GM19239 (cell line): ENCODE data around the gene BPNT1.
"Not testable (repeated sequence)": the region's sequence is repeated elsewhere in the genome, so short reads cannot be mapped to it uniquely, and the experiment has no call there.

Experiments
- DNase-seq: peaks from one replicate; pipeline ENCODE4 v3.0.0; 2011; ENCODE audit warnings: low spot score; ENCODE audit not compliant: insufficient read length
- FAIRE-seq: peaks from 2 replicates; lab custom pipeline; 2011; peaks lifted over from hg19 to GRCh38; lab: Jason Lieb, UNC

BPNT1 gene

DNA sequence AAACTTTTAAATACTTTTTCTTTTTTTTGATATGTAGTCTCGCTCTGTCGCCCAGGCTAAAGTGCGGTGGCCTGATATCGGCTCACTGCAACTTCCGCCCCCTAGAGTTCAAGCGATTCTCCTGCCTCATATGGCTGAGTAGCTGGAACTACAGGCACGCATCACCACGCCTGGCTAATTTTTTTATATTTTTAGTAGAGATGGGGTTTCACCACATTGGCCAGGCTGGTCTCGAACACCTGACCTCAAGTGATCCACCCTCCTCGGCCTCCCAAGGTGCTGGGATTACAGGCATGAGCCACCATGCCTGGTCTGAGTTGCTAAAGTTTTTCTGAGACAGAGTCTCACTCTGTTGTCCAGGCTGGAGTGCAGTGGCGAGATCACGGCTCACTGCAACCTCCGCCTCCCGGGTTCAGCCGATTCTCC is 3.3 kb downstream of the BPNT1 start:
- not testable (repeated sequence) for DNase-seq
- FAIRE-seq, result peak; percentile 51

DNA sequence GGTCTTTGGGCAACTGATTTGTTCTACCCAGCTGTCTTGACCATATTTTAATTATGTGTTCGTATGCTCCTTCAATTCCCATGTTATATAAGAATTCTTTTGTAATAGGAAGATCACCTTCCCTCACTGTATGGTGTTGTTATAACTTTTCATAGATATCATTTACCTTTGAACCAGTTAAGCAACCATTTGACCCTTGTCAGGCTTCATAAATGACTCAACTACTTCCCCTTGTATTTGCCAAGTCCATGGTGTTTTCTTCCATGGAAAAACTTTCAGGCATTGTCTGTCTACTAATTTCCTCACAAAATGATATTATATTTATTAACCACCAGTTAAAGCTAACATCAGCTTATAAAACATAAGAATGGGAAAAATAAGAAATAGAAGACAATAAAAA is 5.1 kb downstream of the BPNT1 start:
- FAIRE-seq, result no peak

DNA sequence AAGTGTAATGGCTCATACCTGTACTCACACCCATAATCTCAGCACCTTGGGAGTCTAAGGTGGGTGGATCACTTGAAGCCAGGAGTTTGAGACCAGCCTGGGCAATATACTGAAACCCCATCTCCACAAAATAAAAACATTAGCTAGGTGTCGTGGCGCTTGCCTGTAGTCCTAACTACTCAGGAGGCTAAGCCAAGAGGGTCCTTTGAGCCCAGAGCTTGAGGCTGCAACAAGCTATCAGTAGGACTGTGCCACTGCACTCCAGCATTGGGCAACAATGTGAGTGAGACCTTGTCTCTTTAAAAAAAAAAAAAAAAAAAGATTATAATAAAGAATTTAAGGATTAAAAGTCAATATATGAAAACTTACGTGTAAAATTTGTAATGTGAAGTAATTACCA is 11.7 kb downstream of the BPNT1 start:
- DNase-seq, result no peak

More for the DNA sequence above, 5.1 kb downstream of the BPNT1 start:
- no peak for DNase-seq

DNA sequence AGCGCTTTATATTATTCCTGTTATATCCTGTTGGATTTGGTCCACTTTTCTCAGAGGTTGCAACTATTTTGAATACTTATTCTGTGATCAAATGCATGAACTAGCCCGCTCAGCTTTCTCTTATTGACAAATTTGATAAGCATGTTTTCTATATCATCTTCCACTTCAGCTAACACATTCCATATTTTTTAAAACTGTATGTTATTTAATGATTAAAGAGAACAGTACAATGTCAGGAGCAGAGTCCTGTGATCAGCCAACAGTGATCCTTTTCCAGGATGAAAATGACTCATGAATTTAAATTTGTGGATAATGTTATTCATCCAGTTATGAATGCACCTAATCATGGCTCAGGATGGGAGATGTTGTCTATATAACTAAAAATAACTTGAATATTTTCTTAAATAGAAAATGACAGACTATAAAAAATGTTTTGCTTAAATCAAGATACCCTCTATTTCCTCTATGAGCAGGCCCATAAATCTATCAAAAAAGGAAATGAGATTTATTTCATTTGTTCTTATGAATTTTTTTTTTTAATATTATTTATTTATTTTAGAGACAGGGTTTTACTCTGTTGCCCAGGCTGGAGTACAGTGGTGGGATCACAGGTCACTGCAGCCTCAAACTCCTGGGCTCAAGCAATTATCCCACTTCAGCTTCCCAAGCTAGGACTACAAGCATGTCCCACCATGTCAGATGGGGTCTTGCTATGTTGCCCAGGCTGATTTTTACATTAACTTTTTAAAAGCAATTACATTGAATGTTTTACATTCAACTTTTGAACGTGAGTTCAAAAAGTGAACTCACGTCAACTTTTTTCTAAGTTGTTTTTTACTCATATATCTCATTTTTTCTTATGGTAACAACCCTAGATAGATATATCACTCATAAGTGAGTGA is 12.5 kb downstream of the BPNT1 start:
- FAIRE-seq, result no peak
- no peak for DNase-seq

More for the DNA sequence above, 11.7 kb downstream of the BPNT1 start:
- no peak for FAIRE-seq

DNA sequence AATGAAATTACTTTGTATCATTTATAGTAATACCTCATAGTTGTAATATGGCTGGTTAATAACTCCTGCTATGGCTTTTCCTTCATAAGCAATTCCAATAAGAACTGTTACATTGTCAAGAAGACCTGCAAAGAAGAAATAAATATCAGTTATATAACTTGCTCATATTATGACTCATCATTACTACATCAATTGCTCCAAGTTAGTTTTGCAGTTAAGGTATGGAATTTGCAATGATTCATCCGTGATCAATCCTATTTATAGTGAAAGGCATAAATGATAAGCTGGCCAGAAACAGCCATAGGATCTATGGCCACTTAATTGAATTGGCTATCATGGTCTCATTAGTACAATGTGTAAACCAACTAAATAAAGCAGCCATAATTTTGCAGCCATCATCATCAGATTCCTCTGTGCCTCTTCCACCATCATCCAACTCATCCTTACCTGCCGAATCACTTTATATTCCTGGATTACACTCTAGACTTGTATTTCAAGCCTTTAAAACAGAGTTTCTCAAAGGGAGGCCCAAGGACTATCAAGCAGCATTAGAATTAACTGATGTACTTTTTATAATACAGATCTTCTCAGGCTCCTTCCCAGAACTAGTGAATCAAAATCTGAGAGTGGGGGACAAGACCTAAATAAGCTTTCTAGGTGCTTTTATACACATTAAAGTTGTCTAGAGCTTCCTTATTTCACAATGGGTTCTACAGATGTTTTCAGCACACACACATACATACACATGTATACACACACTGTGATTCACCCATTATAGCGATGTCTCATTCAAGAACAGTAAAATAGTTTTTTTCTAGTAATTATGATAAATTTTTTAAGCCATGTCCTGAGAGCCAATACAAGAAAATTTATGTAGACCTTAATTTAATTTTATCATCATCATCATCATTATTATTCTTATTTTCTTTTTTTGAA is 22.1 kb downstream of the BPNT1 start:
- FAIRE-seq (no peak), DNase-seq (no peak)

DNA sequence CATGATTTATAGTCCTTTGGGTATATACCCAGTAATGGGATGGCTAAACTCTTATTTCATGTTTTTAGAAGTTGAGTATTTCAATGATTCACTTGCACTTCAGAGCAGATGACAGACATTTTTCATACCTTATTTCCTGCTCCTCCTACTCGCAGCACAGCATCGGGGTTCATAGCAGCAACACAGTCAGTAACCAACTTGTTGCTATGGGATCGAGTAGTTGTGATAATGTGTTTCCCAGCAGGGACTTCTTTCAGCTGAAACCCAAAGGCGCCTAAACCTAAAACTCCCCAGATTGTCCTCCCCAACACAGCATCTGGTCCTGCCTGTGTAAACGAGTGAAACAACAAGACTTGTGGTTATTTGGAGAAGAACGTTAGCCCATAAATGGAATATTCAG is 27.0 kb downstream of the BPNT1 start:
- no peak for DNase-seq
- FAIRE-seq, result no peak

DNA sequence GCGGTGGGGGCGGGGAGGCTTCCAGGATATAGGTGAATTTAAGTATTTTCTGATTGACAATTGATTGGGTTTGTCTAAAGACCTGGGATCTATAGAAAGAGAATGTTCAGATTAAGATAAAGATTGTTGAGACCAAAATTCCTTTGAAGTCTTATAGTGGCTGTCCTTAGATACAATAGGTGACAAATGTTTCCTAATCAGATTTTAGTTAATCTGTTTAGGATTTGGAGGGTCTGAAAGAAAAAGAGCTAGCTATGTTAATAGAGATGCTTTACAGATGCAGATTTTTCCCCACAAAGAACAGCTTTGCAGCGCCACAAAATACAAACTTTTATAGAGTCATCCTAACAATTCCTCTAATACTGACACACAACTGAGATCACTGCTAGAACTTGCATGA is 28.7 kb downstream of the BPNT1 start:
- DNase-seq (no peak), FAIRE-seq (no peak)

DNA sequence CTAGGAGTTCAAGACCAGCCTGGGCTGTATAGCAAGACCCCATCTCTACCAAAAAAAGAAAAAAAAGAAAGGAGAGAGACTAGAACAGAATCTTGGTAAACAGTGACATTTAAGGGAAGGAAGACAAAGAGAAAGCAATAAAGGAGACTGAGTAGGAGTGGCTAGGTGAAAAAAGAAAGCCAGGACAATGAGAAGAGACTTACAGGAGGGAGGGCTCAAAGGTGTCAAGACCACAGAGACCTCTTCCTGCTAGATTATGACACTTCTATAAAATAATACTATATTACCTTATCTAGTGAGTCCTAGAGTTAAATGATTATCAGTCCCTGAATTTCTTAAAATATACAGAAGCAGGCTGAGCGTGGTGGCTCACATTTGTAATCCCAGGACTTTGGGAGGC is 33.2 kb downstream of the BPNT1 start:
- DNase-seq, result no peak
- FAIRE-seq, result no peak

DNA sequence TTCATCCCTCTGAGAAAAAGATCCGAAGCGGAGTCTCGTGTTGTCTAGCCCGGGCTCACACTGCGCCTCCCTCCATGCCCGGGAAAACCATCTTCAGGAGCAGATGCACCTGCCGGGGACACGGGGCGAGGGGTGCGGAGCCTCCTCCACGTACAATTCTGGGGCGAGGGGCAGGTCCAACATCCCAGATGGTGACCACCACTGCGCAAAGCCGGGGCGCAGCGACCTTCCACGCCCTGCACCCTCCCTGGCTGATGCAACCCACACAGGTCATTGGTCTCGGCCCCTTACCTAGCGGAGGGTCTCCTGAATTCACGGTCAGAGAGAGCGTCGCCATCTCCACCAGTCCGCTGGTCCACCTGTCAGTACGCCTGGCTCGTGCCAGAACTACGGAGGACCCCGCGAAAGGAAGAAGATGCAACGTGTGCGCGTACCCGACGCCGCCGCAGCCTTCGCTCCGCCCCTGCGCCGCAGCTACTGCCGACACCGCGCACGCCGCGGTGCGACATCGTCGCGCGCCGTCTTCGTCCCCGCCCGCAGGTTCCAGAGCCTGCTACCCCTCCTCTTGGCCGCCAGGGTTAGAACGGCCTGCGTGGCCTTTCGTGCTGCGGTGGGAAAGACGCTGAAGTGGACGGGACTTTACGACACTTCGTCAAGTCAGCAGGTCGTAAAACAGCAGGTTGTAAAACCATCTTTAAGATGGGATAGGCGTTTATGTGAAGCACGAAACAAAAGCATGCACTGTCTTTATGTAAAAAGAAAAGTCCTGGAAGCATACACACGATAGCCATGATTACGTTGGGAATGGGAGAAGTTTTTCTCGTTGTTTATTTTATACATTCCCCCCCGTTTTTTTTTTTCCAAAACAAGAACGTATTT is 43.3 kb downstream of the BPNT1 start, which contains the start of gene EPRS1:
TSS of gene EPRS1 (minus strand) at position 454 of the 879 bp plus-strand sequence. CDS start at position 337, 117 bp downstream.
- peak; percentile 99 for FAIRE-seq
- peak; percentile 80 for DNase-seq

DNA sequence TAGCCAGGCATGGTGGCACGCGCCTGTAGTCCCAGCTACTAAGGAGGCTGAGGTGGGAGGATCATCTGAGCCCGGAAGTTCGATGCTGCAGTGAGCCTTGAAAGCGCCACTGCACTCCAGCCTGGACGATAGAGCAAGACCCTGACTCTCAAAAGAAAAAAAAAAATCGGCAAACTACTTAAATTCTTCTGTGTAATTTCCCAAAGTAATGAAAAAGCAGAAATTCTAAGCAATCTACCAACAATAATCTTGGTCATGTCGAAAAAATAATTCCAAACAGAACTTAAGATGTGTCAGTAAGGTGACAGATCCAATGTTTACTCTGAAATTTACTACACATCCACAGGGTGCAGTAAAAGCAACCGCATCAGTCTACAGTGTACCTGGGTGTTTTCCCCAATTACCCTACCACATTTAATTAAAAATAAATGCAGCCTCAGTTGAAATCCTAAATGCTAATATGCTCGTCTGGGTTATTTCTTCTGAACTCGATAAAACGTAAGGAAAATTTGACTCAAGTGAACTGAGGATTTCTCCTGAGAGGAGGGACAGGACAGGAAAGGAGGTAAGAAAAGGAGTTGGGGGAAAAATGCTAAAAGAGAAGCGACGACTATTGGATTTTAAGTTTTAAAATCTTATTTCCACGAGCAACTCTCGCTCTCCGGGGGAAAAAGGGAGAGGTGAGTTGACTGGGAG is 44.1 kb downstream of the BPNT1 start:
- FAIRE-seq, result peak; percentile 28
- DNase-seq, result no peak

DNA sequence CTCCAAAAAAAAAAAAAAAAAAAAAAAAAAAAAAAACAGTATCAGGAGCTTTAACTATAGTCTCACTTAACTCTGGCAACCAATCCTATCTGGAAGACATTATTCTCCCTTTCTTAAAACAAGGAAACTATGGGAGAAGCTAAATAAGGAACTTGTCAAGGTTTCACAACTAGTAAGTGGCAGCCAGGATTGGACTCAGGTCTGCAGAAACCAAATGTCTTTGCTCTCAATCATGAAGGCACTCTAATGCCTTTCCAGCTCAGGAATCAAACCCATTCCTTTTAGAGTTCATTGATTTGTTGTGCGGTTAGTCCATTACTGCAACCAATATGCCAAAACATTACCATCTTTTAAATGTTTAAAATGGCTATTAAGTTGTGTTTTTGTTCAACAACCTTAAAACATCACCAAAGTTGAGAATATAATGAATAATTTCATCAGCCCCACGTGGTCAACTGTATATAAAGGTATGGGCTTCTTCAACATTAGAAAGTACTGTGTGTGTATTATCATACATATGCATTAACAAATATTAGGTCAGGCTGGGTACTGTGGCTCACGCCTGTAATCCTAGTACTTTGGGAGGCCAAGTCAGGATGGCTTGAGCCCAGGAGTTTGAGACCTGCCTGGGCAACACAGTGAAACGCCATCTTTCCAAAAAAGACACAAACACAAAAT is 44.8 kb downstream of the BPNT1 start:
- FAIRE-seq (no peak), DNase-seq (no peak)

DNA sequence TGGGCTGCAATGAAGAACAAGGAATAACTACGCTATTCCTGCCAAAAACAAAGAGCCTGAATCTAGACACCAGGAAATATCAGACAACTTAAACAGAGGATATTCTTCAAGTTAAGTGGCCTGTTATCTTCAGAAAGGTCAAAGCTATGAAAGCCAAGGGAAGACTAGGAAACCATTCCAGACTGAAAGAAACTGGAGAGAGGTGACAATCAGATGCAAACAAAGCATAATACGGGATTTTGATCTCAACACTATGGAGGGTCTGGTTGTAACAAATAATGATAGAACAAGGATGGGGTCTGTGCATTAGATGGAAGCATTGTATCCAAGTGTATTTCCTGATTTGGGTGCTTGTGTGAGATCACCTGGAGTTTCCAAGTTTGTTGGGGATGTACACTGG is 45.9 kb downstream of the BPNT1 start:
- FAIRE-seq, result no peak
- DNase-seq, result no peak

DNA sequence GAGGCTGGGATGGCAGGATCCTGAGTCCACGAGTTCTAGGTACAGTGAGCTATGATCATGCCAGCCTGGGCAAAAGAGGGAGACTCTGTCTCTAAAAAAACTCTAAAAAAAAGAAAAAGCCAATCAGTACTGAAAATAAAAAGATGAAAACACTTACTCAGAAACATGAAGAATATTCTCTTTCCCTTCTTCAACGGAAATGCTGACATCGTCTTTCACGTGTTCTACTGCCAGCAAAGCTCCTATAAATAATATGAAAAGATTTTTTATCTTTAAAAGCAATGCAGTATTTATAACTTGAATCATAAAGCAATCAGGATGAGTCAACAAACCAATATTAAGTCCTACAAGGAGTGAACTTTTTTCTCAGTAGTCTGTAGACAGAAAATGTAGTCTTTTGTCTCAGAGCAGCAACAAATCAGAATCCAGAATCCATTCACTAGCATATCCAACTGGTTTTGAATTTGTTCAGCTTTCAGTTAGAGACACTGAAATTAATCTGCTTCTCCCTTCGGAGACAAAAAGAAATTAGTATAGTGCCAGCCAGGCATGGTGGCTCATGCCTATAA is 49.5 kb downstream of the BPNT1 start:
- FAIRE-seq (no peak), DNase-seq (no peak)

DNA sequence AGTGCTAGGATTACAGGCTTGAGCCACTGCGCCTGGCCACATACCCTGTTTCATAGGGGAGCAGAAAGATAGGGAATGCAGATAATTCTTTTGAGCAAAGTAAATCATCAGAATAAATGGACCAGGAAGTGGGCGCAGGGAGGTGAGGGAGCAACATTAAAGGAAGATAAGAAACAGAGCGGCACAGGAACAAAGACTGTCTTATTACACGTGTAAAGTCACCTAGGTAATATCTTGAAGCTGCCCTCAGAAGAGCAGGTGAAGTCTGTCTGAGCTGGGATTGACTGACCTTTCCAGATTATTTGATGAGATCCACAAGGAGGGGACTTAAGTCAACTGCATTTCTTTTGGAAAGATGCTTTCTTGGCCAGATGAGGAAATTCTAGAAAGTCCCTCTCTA is 50.9 kb downstream of the BPNT1 start:
- FAIRE-seq, result no peak
- DNase-seq, result no peak

DNA sequence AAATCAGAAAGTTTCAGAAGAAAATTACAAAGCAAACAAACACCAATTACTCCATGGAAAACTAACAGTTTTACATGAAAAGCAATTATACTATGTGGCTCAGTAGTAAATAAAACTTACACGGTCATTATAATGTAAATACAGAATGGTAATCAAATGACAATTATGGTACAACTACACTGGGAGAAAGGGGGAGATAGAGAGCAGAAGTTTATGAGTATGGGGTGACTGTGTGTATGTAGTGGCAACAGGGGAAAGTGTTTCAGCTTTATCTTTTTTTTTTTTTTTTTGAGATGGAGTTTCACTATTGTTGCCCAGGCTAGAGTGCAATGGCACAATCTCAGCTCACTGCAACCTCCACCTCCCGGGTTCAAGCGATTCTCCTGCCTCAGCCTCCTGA is 51.8 kb downstream of the BPNT1 start:
- not testable (repeated sequence) for DNase-seq, FAIRE-seq

DNA sequence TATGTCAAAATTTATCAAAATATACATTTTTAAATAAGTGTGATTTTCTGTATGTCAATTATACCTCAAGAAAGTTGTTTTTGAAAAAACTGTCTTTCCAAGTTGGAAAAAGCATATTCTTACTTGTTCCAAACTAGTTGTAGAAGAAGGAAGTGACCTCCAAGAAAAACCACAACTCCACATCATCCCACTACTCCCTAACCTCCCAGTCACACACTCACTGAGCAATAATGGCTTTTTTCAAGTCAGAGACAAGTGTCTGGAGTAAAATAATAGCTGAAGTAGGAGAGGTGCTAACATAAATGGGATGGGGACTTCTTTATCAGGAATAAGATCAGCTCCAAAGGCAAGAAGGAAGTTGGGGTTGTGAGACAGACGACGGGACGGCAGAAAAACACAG is 56.7 kb downstream of the BPNT1 start:
- FAIRE-seq, result no peak
- no peak for DNase-seq

DNA sequence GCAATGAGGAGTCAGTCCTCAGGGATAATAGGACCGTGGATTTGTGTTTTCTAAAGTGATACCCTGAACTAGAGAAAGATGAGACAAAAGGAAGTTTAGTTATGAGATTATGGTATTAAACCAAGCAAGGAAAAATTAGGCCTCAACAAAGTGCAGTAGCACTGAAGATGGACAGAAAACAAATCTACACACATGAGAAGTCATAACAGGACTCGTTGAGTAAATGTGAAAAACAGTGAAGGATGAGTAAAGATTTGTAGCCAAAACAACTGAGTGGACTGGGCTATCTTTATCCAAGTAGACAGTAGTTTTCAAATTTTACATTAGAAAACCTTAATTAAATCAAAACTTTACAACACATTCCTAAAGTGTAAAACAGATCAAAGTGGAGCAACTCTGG is 58.3 kb downstream of the BPNT1 start:
- no peak for DNase-seq
- peak; percentile 35 for FAIRE-seq

DNA sequence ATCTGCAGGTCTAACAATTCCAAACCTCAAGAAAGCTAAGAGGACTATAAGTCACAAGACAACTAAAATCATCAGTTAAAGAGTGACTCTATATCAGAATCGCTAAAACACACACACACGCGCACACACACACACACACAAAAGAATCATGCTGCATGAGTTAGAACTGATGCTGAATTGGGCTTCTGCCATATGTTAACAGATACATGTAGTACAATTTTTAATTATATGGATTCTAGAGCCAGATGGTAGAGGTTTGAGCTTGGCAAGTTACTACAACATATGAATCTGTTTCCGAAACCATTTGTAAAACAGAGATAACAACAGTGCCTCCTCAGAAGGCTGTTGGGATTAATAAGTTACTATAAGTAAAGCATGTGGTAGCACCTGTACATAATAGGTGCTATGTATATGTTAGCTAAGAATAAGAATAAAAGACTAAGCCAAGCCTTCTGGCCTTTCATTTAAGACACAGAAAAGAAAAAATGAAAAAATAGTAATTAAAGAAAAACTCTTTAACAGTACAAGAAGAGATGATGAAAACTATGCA is 61.2 kb downstream of the BPNT1 start:
- DNase-seq (no peak), FAIRE-seq (no peak)
